C4-2B (cell line): ENCODE results near the gene KRT3.

Source experiments
- H3K27ac ChIP-seq: fragments of 450-650 bp; 2 replicates; pipeline ENCODE4 v1.5.1; 2017
- CTCF ChIP-seq: fragments of 450-650 bp; conservative IDR thresholded peaks from 2 replicates; pipeline ENCODE4 v1.5.1; 2017; ENCODE audit warnings: mild to moderate bottlenecking
- ZFX ChIP-seq: fragments of 450-650 bp; IDR thresholded peaks from 2 replicates; pipeline ENCODE4 v1.6.1; 2017

The KRT3 gene

GRCh38 chr12:52778833-52779232 is 17.1 kb downstream of the KRT3 start:
- TF ChIP-seq ZFX (no peak), CTCF (no peak)
- no peak overlapping the region for H3K27ac ChIP-seq

GRCh38 chr12:52777566-52777965 is 18.4 kb downstream of the KRT3 start:
- no peak for TF ChIP-seq ZFX
- TF ChIP-seq CTCF, result no peak
- H3K27ac ChIP-seq, result no peak overlapping the region

GRCh38 chr12:52776913-52777395 is 19.0 kb downstream of the KRT3 start, which contains the start of gene KRT76:
KRT76 (minus strand) TSS chr12:52777345; CDS start chr12:52777291, 54 bp downstream.
- TF ChIP-seq CTCF (no peak), ZFX (no peak)
- no peak within 1 kb of the TSS for H3K27ac ChIP-seq

- no peak overlapping the region for H3K27ac ChIP-seq
- TF ChIP-seq CTCF (no peak), ZFX (no peak)
These were observed 19.5 kb downstream of the KRT3 start for GRCh38 chr12:52776435-52776834.

GRCh38 chr12:52774629-52775250 is 21.2 kb downstream of the KRT3 start:
- H3K27ac ChIP-seq, result no peak overlapping the region
- TF ChIP-seq CTCF, result no peak
- no peak for TF ChIP-seq ZFX

GRCh38 chr12:52772772-52773171 is 23.1 kb downstream of the KRT3 start:
- TF ChIP-seq CTCF (no peak), ZFX (no peak)

GRCh38 chr12:52772188-52772587 is 23.7 kb downstream of the KRT3 start:
- no peak overlapping the region for H3K27ac ChIP-seq
- TF ChIP-seq CTCF (no peak), ZFX (no peak)

More at GRCh38 chr12:52772772-52773171, 23.1 kb downstream of the KRT3 start:
- H3K27ac ChIP-seq, result no peak overlapping the region
